Cardiac fibroblast (primary cell): ENCODE results near the gene CPNE2.

Source experiments
- DNase-seq, 2 donors: peaks; one replicate each; pipeline versions ENCODE4 v3.0.0 to v3.0.0-alpha.2; 2010; ENCODE audit warnings: low read depth in 2 of 2
- H3K4me3 ChIP-seq, 2 donors: replicated peaks in 1 of 2; 1 replicate in 1 of 2; 2 replicates in 1 of 2; pipeline ENCODE4 v1.5.1; 2011; ENCODE audit warnings: low read depth in 2 of 2, low read length in 2 of 2, mild to moderate bottlenecking in 2 of 2, moderate library complexity in 1 of 2
- TF ChIP-seq, protein P1 (sequence below): IDR thresholded peaks from one replicate; pipeline ENCODE4 v1.5.1; 2011; ENCODE audit warnings: low read depth, mild to moderate bottlenecking, low read length, inconsistent platforms

CPNE2 gene

DNA sequence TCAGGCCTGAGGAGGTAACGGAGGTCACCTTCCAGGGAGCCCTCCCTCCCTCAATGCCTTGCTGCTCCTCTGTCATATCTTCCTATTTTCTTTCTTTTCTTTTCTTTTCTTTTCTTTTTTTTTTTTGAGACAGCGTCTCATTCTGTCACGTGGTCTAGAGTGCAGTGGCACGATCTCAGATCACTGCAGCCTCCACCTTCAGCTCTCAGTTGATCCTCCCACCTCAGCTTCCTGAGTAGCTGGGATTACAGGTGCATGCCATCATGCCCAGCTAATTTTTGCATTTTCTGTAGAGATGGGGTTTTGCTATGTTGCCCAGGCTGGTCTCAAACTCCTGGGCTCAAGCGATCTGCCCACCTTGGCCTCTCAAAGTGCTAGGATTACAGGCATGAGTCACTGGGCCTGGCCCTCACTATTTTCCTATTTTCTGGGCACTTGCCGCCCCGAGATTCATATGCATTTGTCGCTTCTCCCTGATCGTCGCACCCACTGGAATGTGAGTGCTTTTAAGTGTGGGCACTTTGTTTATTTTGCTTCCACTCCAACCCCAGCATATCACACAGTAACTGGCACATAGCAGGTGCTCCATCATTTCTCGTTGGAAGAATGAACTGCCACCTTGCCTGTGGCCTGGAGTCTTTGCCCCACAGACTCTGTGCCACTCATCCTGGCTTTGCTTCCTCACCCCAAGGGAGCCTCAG lies 31.7 kb downstream of the CPNE2 start:
- TF ChIP-seq, protein P1, sequence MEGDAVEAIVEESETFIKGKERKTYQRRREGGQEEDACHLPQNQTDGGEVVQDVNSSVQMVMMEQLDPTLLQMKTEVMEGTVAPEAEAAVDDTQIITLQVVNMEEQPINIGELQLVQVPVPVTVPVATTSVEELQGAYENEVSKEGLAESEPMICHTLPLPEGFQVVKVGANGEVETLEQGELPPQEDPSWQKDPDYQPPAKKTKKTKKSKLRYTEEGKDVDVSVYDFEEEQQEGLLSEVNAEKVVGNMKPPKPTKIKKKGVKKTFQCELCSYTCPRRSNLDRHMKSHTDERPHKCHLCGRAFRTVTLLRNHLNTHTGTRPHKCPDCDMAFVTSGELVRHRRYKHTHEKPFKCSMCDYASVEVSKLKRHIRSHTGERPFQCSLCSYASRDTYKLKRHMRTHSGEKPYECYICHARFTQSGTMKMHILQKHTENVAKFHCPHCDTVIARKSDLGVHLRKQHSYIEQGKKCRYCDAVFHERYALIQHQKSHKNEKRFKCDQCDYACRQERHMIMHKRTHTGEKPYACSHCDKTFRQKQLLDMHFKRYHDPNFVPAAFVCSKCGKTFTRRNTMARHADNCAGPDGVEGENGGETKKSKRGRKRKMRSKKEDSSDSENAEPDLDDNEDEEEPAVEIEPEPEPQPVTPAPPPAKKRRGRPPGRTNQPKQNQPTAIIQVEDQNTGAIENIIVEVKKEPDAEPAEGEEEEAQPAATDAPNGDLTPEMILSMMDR, result no peak
- DNase-seq, result no peak
- H3K4me3 ChIP-seq, result no peak overlapping the region

DNA sequence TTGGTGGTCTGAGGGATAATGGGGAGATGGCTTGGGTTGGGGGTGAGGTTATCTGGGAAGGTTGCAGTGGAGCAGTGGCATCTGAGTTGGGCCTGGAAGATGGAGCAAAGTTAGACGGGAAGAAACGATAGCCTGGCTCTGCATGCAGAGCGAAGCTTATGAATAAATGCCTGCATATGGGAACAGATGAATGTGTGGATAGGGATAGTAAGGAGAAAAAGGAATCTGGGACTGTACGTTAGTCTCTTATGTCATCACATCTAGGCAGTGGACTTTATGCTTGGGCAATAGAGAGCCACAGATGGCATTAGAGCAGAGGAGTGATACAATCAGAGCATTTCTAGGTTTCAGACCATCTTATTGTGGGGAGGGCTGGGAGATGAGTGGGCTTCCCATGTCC lies 33.0 kb downstream of the CPNE2 start:
- TF ChIP-seq, protein P1, result no peak
- no peak overlapping the region for H3K4me3 ChIP-seq
- DNase-seq, result no peak

- DNase-seq, result no peak
- H3K4me3 ChIP-seq, result no peak overlapping the region
- TF ChIP-seq, protein P1, result no peak
Observed at GRCh38 chr16:57125969-57126368, 33.6 kb downstream of the CPNE2 start.

GRCh38 chr16:57126411-57126810 lies 34.0 kb downstream of the CPNE2 start:
- TF ChIP-seq, protein P1, result no peak
- no peak overlapping the region for H3K4me3 ChIP-seq
- DNase-seq, result no peak

DNA sequence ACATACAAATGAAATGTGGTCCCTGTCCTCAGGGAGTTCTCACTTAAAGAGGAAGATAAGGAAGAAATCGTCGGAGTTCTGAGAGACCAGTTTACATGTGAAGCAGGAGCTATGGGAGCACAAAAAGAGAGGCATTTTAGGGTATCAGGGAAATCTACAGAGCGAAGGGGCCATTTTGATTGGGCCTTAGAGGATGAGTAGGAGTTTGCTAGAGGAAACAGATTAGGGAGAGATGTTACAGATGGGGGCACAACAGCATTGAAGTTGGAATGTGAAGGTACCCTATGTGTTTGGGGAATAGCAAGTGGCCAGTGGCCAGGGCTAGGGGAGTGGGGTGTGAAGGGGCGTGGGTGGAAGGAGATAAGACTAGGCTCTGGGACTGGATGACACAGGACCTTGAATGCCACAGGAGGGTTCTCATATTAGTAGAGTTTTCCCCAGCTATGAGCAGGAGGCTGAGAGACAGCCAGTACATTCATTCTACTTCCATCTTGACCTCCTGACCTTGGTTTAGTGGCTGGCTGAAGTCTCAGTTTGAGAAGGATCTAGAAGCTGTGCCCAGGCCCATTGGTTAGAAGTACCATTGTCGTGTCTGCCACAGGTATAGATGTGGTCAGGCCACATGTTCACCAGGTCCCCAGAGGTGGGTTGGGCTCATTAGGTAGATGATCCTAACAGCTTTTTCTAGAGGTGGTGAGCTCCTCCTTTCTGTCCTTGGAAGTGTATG lies 34.8 kb downstream of the CPNE2 start:
- TF ChIP-seq, protein P1, result no peak
- no peak overlapping the region for H3K4me3 ChIP-seq
- DNase-seq, result peak in 1 of 2 donors; percentile 6

DNA sequence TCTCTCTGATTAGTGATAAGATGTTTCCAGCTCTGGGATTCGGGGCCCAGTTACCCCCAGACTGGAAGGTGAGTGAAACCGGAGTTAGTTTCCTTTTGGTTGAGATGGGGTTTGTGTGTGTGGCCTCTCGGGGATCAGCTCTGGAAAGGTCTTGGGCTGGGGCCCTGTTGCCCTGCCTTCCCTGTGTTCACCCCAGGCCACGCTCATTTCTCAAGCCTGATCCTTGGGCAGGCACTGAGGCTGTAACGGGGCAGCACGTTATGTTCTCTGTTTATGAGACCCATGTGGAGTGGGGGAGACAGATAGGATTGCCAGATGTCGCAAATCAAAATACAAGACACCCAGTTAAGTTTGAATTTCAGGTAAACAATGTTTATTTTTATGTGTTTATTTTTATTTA lies 35.5 kb downstream of the CPNE2 start:
- TF ChIP-seq, protein P1, result no peak
- H3K4me3 ChIP-seq, result no peak overlapping the region
- no peak for DNase-seq
